HFF-Myc (cell line): ENCODE results near the gene AP4S1.

Experiments
- DNase-seq: peaks from one replicate; pipeline ENCODE4 v3.0.0-alpha.2; 2011; ENCODE audit warnings: low read depth; ENCODE audit errors: extremely low read depth
- H3K4me3 ChIP-seq: replicated peaks from 2 replicates; pipeline ENCODE4 v1.5.1; 2011; ENCODE audit warnings: low read depth, mild to moderate bottlenecking, control low read depth, low read length
- CTCF ChIP-seq: IDR thresholded peaks from 2 replicates; pipeline ENCODE4 v1.5.1; 2012; ENCODE audit warnings: mild to moderate bottlenecking, low read depth, low read length, control low read depth; ENCODE audit errors: missing control alignments

AP4S1 gene

GRCh38 chr14:31020834-31021575, 4.4 kb upstream of the AP4S1 start:
- DNase-seq: no peak
- TF ChIP-seq CTCF: no peak
- no peak overlapping the region for H3K4me3 ChIP-seq

GRCh38 chr14:31021576-31021949, 3.9 kb upstream of the AP4S1 start:
- H3K4me3 ChIP-seq: no peak overlapping the region
- no peak for TF ChIP-seq CTCF
- DNase-seq: no peak

- DNase-seq: no peak
- no peak for TF ChIP-seq CTCF
- no peak overlapping the region for H3K4me3 ChIP-seq
These were observed 3.1 kb upstream of the AP4S1 start for GRCh38 chr14:31022386-31022785.

GRCh38 chr14:31024010-31024480, 1.4 kb upstream of the AP4S1 start:
- peak overlapping the region; percentile 94; the same call in 1 of the 2 replicates for H3K4me3 ChIP-seq
- DNase-seq: no peak
- TF ChIP-seq CTCF: no peak

- no peak for TF ChIP-seq CTCF
- no peak for DNase-seq
- peak overlapping the region; percentile 94 for H3K4me3 ChIP-seq
These were observed 677 bp upstream of the AP4S1 start for GRCh38 chr14:31024577-31025366.

GRCh38 chr14:31026077-31026449, 614 bp downstream of the AP4S1 start, which contains the start of gene STRN3:
TSS of gene STRN3 (minus strand) at chr14:31026379. CDS start at chr14:31026185, 194 bp downstream.
- peak within 1 kb of the TSS; percentile 94 for H3K4me3 ChIP-seq
- DNase-seq: no peak
- TF ChIP-seq CTCF: no peak
